C4-2B (cell line): ENCODE results near the gene MRTFB.

ENCODE experiments used
- ZFX ChIP-seq: fragments of 450-650 bp; IDR thresholded peaks from 2 replicates; pipeline ENCODE4 v1.6.1; 2017
- TF ChIP-seq, protein P1 (sequence below): fragments of 450-650 bp; conservative IDR thresholded peaks from 2 replicates; pipeline ENCODE4 v1.5.1; 2017; ENCODE audit warnings: mild to moderate bottlenecking

DNA sequence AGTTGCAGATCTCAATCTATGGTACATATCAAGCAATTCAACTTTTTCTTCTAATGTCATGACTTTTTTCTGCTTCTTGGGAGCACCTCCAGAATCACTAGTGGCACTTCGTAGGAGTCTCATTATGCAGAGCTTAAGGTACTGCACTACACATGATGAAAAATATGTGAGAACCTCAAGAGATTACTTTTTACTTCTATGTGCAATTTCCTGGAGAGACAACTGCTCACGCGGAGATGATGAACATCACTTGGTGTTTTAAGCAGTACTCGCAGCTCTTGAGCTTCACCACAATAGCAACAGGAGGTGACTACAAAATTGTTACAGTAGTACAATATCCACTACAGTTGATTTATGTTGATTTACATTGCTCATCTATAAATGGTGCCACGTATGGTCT, 79.7 kb downstream of the MRTFB start:
- TF ChIP-seq, protein P1, sequence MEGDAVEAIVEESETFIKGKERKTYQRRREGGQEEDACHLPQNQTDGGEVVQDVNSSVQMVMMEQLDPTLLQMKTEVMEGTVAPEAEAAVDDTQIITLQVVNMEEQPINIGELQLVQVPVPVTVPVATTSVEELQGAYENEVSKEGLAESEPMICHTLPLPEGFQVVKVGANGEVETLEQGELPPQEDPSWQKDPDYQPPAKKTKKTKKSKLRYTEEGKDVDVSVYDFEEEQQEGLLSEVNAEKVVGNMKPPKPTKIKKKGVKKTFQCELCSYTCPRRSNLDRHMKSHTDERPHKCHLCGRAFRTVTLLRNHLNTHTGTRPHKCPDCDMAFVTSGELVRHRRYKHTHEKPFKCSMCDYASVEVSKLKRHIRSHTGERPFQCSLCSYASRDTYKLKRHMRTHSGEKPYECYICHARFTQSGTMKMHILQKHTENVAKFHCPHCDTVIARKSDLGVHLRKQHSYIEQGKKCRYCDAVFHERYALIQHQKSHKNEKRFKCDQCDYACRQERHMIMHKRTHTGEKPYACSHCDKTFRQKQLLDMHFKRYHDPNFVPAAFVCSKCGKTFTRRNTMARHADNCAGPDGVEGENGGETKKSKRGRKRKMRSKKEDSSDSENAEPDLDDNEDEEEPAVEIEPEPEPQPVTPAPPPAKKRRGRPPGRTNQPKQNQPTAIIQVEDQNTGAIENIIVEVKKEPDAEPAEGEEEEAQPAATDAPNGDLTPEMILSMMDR: no peak
- no peak for TF ChIP-seq ZFX
